B cell (primary cell): ENCODE measurements around the gene PBX1.

Experiments
- EZH2 ChIP-seq: IDR thresholded peaks from 2 replicates; pipeline ENCODE4 v1.6.1; 2012; ENCODE audit warnings: borderline replicate concordance, low read depth, mild to moderate bottlenecking, moderate library complexity, low read length; ENCODE audit not compliant: insufficient read depth, poor library complexity, severe bottlenecking
- TF ChIP-seq, protein P1 (sequence below): fragments of 200-600 bp; IDR thresholded peaks from one replicate; pipeline ENCODE4 v1.8.0; 2022; ENCODE audit warnings: antibody characterized with exemption, mild to moderate bottlenecking

DNA sequence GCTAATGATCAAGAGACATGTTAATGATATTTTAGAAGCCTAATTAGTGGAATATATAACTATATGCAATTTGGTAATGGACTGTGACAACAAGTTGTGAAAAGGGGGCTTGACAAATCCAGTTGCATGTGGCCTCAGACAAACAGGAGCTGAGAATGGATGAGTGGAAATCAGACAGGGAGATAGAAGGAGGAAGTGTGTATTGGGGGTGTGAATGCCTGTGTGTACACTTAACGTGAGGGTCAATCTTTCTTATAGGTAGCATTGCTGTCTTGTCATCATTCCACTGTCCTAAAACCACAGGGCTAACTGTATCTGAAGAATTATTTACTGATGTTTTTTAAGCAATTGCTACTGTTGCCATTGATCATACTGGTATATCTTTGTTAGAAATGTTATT is 64.8 kb downstream of the PBX1 start:
- TF ChIP-seq, protein P1, sequence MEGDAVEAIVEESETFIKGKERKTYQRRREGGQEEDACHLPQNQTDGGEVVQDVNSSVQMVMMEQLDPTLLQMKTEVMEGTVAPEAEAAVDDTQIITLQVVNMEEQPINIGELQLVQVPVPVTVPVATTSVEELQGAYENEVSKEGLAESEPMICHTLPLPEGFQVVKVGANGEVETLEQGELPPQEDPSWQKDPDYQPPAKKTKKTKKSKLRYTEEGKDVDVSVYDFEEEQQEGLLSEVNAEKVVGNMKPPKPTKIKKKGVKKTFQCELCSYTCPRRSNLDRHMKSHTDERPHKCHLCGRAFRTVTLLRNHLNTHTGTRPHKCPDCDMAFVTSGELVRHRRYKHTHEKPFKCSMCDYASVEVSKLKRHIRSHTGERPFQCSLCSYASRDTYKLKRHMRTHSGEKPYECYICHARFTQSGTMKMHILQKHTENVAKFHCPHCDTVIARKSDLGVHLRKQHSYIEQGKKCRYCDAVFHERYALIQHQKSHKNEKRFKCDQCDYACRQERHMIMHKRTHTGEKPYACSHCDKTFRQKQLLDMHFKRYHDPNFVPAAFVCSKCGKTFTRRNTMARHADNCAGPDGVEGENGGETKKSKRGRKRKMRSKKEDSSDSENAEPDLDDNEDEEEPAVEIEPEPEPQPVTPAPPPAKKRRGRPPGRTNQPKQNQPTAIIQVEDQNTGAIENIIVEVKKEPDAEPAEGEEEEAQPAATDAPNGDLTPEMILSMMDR, result no peak
- no peak for TF ChIP-seq EZH2
